CD4-positive, alpha-beta T cell (primary cell): ENCODE data around the gene USP46. TPM values are rescaled to one million over a fixed set of nuclear protein-coding genes. Genes with fewer than 3 reads are reported as not detected.
A peak's percentile ranks its signal among the peaks of the same experiment; 100 is the strongest.

ENCODE experiments used
- ATAC-seq: fragments of 200-7000 bp; cut with Tn5 transposase; one replicate; pipeline ENCODE4 v1.10.0; 2022; ENCODE audit warnings: mild to moderate bottlenecking; ENCODE audit not compliant: poor library complexity
- CTCF ChIA-PET: fragments of 350-600 bp; sonication (Branson Sonifier 250); formaldehyde crosslinking; loops from one replicate; lab custom pipeline; 2021; ENCODE audit warnings: antibody characterized with exemption, inconsistent platforms; lab: Charles Lee
- POLR2A ChIA-PET: fragments of 350-600 bp; sonication (Branson Sonifier 250); formaldehyde crosslinking; loops from one replicate; lab custom pipeline; 2021; ENCODE audit warnings: antibody characterized with exemption, inconsistent platforms; lab: Charles Lee
- DNase-seq, 14 experiments: peaks; one replicate each; pipeline ENCODE4 v3.0.0-alpha.2; 2013 to 2020; ENCODE audit warnings: mixed read lengths in 2 of 14
- H3K27ac ChIP-seq, 2 donors: one replicate each; pipeline versions ENCODE4 v1.5.1 to v1.7.0; 2013; ENCODE audit warnings: low read length in 2 of 2, low read depth in 1 of 2, mild to moderate bottlenecking in 1 of 2
- H3K27me3 ChIP-seq, 2 experiments: 1 replicate in 1 of 2; 2 replicates in 1 of 2; pipeline versions ENCODE4 v1.6.1 to v1.7.0; 2013; ENCODE audit warnings: low read length in 2 of 2, control low read depth in 1 of 2, mild to moderate bottlenecking in 1 of 2, moderate library complexity in 1 of 2; ENCODE audit not compliant: insufficient read depth in 2 of 2, control insufficient read depth in 1 of 2
- H3K36me3 ChIP-seq: one replicate; pipeline ENCODE4 v1.6.1; 2013; ENCODE audit warnings: low read length, control low read depth; ENCODE audit not compliant: insufficient read depth
- H3K4me1 ChIP-seq: one replicate; pipeline ENCODE4 v1.6.1; 2013; ENCODE audit warnings: low read length, control low read depth; ENCODE audit not compliant: insufficient read depth
- H3K4me3 ChIP-seq: one replicate; pipeline ENCODE4 v1.5.1; 2013; ENCODE audit warnings: mild to moderate bottlenecking, low read length, moderate library complexity
- H3K9me3 ChIP-seq, 2 experiments: 1 replicate in 1 of 2; 2 replicates in 1 of 2; pipeline versions ENCODE4 v1.6.1 to v1.7.0; 2013; ENCODE audit warnings: low read length in 2 of 2, mild to moderate bottlenecking in 2 of 2, control low read depth in 1 of 2, moderate library complexity in 1 of 2; ENCODE audit not compliant: control insufficient read depth in 1 of 2, insufficient read depth in 1 of 2
- H3K27ac Mint-ChIP-seq: one replicate; pipeline ENCODE4 v1.8.0; 2020; ENCODE audit warnings: mixed read lengths
- H3K27me3 Mint-ChIP-seq: one replicate; pipeline ENCODE4 v1.8.0; 2021; ENCODE audit warnings: mixed read lengths
- H3K36me3 Mint-ChIP-seq: one replicate; pipeline ENCODE4 v1.8.0; 2021; ENCODE audit warnings: low read depth, mixed read lengths
- H3K4me1 Mint-ChIP-seq: one replicate; pipeline ENCODE4 v1.8.0; 2021; ENCODE audit warnings: low read depth, mixed read lengths
- H3K4me3 Mint-ChIP-seq: one replicate; pipeline ENCODE4 v1.8.0; 2020; ENCODE audit warnings: mild to moderate bottlenecking, mixed read lengths
- H3K9me3 Mint-ChIP-seq: one replicate; pipeline ENCODE4 v1.8.0; 2020; ENCODE audit warnings: mixed read lengths
- intact Hi-C, 2 experiments: fragments of 100-400 bp; cut with DNase I in 1 of 2; cut with micrococcal nuclease in 1 of 2; formaldehyde crosslinking; loops; one replicate each; pipeline versions ENCODE4 v1.15.1 to v1.9.0; 2023 to 2025; cut with DNase I, micrococcal nuclease
- total RNA-seq, 174 experiments: library from RNA in 2 of 174; stranded (reverse) in 2 of 174; gene quantifications; one replicate each; pipeline ENCODE4 v1.2.3 and lab custom pipeline; 2021 to 2026
- TF ChIP-seq, protein P1 (sequence below): fragments of 200-600 bp; IDR thresholded peaks from one replicate; pipeline ENCODE4 v1.8.0; 2022; ENCODE audit warnings: antibody characterized with exemption, mild to moderate bottlenecking

The USP46 gene
- total RNA-seq, 2 experiments from 2014 or later, result 6.8 to 10.5 TPM

DNA sequence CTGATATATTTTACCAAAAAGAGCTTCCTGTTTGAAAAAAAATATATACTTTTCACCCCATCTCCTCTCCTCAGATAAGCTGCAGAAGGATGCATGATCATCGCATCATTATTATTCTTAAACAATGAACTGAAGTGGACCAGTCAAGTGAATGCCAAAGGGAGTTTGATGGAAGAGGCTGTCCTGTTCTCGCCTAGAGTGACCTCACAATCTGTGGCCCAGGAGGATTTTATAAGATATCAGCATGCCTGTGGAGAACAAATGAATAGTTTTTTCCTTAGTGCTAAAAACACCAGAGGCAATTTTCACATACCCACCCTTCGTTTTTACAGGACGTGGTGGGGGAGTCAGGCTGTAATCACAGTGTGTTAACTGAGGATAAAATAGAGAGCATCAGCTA, 112.7 kb downstream of the USP46 start:
- TF ChIP-seq, protein P1, sequence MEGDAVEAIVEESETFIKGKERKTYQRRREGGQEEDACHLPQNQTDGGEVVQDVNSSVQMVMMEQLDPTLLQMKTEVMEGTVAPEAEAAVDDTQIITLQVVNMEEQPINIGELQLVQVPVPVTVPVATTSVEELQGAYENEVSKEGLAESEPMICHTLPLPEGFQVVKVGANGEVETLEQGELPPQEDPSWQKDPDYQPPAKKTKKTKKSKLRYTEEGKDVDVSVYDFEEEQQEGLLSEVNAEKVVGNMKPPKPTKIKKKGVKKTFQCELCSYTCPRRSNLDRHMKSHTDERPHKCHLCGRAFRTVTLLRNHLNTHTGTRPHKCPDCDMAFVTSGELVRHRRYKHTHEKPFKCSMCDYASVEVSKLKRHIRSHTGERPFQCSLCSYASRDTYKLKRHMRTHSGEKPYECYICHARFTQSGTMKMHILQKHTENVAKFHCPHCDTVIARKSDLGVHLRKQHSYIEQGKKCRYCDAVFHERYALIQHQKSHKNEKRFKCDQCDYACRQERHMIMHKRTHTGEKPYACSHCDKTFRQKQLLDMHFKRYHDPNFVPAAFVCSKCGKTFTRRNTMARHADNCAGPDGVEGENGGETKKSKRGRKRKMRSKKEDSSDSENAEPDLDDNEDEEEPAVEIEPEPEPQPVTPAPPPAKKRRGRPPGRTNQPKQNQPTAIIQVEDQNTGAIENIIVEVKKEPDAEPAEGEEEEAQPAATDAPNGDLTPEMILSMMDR, result no peak
- no peak overlapping the region for H3K27ac Mint-ChIP-seq
- Histone ChIP-seq H3K27me3 (peaks cover 0 to 6% of the 10 kb centered on the region in 2 experiments), H3K4me3 (no peak overlapping the region), H3K4me1 (peaks cover 4% of the 10 kb centered on the region), H3K27ac (no peak overlapping the region), H3K36me3 (no peaks in the 10 kb centered on the region), H3K9me3 (no peaks in the 10 kb centered on the region)
- no peaks in the 10 kb centered on the region for H3K4me1 Mint-ChIP-seq
- H3K27me3 Mint-ChIP-seq, result peaks cover 30% of the 10 kb centered on the region
- intact Hi-C loops, result loop anchor here (5.0 to 10.0 kb wide), 4 partner anchors 118 to 1691 kb away; no protein-coding TSS in a partner anchor
- no peaks in the 10 kb centered on the region for H3K9me3 Mint-ChIP-seq
- ATAC-seq (no peak), DNase-seq (no peak)
- CTCF ChIA-PET, result interaction anchor here (1.3 kb wide), 1 partner anchor 437 kb away, joined by 3 read pairs; no protein-coding TSS in a partner anchor
- no peaks in the 10 kb centered on the region for H3K36me3 Mint-ChIP-seq
- POLR2A ChIA-PET, result no interaction called here
- H3K4me3 Mint-ChIP-seq, result no peak overlapping the region

DNA sequence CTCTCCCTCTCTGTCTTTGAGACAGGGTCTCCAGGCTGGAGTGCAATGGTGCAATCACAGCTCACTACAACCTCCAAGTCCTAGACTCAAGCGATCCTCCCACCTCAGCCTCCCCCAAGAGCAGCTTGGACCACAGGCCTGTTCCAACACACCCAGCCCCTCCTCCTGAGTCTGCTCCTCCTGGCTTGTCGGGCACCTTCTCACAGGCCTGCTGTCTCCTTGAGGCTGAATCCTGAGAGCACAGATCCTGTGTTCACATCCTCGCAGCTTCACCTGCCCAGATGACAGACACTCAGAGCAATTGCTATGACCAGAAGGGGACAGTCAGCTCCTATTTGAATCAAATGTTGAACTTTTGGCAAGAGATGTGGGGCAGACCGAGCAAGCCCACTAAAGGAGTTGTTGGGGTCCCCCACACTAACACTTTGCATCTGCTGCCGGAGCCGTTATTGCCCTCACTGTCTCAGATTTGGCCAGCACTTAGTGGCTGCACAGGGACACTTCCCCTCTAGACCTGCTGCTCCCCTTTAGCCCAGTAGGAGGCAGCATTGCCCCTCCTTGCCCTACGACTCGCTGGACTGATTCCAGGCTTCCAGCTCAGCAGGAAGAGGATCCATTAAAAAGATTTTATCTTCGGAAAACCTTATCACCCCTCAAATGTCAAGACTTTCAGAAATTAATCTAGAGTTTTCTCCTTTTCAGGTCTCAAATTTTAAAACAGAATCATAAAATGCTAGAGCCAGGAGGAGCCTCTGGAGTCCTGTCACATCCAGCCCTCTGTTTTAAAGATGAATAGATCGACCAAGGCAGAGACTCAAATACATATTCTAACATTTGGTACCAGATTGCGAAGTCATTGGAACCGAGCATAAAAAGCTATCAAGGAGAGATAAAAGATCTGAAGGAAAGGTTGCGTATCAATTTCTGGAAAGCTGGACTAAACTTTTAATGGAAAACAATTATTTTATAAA, 113.7 kb downstream of the USP46 start:
- peaks cover 4% of the 10 kb centered on the region for H3K4me1 ChIP-seq
- H3K27ac ChIP-seq, result no peak overlapping the region
- TF ChIP-seq, protein P1, result peak; percentile 73
- H3K9me3 ChIP-seq, result no peaks in the 10 kb centered on the region
- H3K36me3 Mint-ChIP-seq, result no peaks in the 10 kb centered on the region
- H3K27me3 Mint-ChIP-seq, result peaks cover 23% of the 10 kb centered on the region
- H3K27me3 ChIP-seq, result peaks cover 0 to 6% of the 10 kb centered on the region in 2 experiments
- H3K27ac Mint-ChIP-seq, result no peak overlapping the region
- ChIA-PET CTCF (interaction anchor here (0.6 to 1.4 kb wide), 12 partner anchors 10 to 1689 kb away, joined by 3 to 7 read pairs (median 3); partner anchors contain the start of gene USP46), POLR2A (interaction anchor here (0.8 kb wide), 1 partner anchor 438 kb away, joined by 3 read pairs; no protein-coding TSS in a partner anchor)
- peak; percentile 24 to 72 (median 48) for DNase-seq
- no peak overlapping the region for H3K4me3 ChIP-seq
- intact Hi-C loops, result loop anchor here (2.0 to 10.0 kb wide), 5 partner anchors 119 to 1692 kb away; no protein-coding TSS in a partner anchor
- H3K36me3 ChIP-seq, result no peaks in the 10 kb centered on the region
- H3K4me3 Mint-ChIP-seq, result no peak overlapping the region
- no peaks in the 10 kb centered on the region for H3K4me1 Mint-ChIP-seq
- H3K9me3 Mint-ChIP-seq, result no peaks in the 10 kb centered on the region
- ATAC-seq, result no peak

Other genes with a start within 250 kb of the USP46 start
- gene ERVMER34-1, start 92.1 kb upstream of the USP46 start, total RNA-seq, result not detected
- gene RASL11B, start 203.0 kb upstream of the USP46 start, total RNA-seq, result under 1 TPM; 0.31 to 0.63 TPM